Stimulated activated CD8-positive, alpha-beta memory T cell treated with anti-CD3 and anti-CD28 coated beads, Interleukin-4, amount 100 ng/mL, for 24 hours (primary cell): ENCODE measurements around the gene C15orf40.

ENCODE experiments used
- DNase-seq: peaks from one replicate; pipeline ENCODE4 v3.0.0-alpha.2; 2020; ENCODE audit warnings: low read depth

The C15orf40 gene

GRCh38 chr15:82993144-82993543 lies 18.3 kb downstream of the C15orf40 start:
- no peak for DNase-seq

- no peak for DNase-seq
Observed at GRCh38 chr15:82992436-82992998, 18.9 kb downstream of the C15orf40 start.

DNA sequence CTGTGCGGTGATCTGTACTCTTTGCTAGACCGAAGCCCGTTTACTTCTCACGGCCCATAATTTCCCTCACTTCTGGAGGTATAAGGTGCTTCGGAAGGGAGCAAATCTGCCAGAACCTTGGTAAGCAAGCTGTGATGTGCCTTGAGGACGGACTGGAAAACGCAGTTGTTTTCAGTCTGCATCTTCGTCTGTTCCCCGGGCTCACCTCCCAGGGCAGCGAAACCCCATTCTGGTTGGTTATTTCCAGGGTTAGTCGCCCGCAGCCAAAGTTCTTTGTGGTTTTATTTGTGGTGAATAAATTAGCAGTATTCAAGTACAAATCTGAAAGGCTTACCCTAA lies 25.0 kb downstream of the C15orf40 start:
- no peak for DNase-seq

DNA sequence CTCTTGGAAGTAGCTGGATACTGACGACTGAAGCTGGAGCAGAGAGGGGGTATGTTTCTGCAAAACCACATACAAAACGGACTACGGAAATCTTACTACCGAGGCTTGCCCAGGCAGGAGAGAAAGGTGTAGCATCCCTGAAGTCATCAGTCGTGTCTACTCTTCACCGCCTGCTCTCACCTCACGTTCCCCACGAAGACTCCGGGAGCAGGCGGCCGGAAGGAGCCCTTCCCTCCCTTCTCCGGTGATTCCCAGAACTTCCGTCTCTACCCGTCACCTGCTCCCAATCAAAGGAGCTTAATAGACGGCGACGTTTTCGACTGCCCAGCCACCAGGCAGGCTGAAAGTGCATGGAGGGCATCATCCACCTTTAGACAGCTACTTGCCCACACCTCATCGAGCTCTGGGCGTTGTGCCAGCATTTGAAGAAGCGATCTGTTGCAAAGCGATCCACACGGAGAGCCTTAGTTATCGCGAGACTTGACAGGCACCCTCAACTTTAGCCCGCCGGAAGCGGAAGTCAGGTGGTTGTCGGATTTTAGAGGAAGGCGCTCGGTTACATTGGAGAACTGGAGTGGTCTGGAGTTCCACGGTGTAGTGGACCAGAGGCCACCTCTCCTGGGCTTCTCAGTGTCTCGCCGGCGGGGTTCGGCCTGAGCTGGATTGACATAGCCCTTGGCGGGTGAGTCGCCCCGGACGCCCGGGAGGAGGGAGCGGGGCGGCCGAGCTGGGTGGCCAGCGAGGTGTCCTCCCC lies 25.6 kb downstream of the C15orf40 start, which contains the start of gene RAMAC:
TSS of gene RAMAC (plus strand) at position 523 of the 754 bp plus-strand sequence. CDS start 2,809 bp downstream, outside the sequence.
- peak; percentile 82 for DNase-seq

DNA sequence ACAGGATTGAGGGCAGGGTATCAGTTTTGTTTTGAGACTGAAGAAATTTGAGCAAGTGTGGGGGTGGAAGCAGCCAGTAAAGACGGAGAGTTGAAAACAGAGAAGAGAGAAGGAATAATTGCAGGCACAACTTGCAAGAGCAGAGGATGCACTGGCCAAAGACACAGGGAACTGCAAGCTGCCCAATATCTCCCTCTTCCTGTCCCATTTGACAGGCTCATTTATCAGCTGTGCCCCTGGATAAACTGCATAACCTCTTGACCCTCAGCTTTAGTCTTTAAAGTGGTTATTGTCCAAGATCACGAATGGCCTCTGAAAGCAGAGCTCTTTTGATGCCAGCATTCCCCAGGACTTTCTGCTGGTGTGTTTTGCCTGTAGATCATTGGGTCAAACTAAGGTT lies 30.5 kb downstream of the C15orf40 start:
- DNase-seq = no peak

GRCh38 chr15:82979726-82980125 lies 31.7 kb downstream of the C15orf40 start:
- no peak for DNase-seq

DNA sequence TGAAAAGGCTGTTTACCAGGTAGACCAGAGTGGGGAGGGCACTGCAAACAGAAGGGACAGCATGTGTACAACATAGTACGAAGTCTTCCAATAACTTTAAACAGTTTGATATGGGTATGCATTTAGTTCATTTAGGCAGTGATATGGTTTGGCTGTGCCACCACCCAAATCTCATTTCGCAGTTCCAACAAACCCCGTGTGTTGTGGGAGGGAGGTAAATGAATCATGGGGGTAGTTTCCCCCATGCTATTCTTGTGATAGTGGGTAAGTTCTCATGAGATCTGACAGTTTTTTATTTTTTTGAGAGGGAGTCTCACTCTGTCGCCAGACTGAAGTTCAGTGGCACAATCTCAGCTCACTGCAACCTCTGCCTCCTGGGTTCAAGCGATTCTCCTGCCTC lies 33.0 kb downstream of the C15orf40 start:
- DNase-seq = no peak

- DNase-seq = no peak
Observed at GRCh38 chr15:82977076-82977475, 34.4 kb downstream of the C15orf40 start.

GRCh38 chr15:82972990-82973389 lies 38.4 kb downstream of the C15orf40 start:
- no peak for DNase-seq

- DNase-seq = no peak
Observed at GRCh38 chr15:82971218-82971984, 40.0 kb downstream of the C15orf40 start.

- no peak for DNase-seq
Observed at GRCh38 chr15:82970696-82971095, 40.7 kb downstream of the C15orf40 start.

- DNase-seq = no peak
Observed at GRCh38 chr15:82970078-82970686, 41.3 kb downstream of the C15orf40 start.

DNA sequence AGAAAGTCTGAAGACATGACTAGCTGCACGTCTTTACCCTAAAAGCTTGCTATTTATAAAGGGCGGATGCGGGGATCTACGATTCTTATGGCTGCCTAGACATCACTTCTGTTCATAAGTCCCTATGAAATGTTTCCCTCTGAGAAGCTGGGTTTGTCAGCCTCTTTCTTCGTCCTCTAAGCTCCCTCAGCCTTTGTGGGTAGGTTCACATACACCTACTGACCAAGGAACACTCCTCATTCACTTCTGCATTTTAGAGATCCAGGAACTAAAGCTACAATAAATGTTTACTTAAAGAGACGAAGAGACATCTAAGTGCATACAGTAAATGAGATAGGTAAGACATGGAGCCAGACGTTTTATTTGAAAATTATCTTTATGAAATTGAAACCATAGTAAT lies 42.1 kb downstream of the C15orf40 start:
- DNase-seq = no peak

DNA sequence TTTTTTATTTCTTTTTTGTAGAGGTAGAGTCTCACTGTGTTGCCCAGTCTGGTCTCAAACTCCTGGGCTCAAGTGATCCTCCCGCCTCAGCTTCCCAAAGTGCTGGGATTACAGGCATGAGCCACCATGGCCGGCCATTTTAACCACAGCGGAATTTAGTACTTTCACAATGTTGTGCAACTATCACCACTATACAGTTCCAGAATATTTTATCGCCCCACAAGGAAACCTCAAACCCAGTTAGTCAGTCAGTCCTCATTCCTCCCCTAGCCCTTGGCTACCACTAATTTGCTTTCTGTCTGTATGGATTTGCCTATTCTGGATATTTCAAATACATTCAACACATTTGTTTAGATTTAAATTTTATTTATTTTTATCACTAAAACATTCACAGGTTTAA lies 43.4 kb downstream of the C15orf40 start:
- DNase-seq = no peak

- DNase-seq = no peak
Observed at GRCh38 chr15:82966671-82967071, 44.8 kb downstream of the C15orf40 start.

GRCh38 chr15:82964890-82965289 lies 46.5 kb downstream of the C15orf40 start:
- no peak for DNase-seq

DNA sequence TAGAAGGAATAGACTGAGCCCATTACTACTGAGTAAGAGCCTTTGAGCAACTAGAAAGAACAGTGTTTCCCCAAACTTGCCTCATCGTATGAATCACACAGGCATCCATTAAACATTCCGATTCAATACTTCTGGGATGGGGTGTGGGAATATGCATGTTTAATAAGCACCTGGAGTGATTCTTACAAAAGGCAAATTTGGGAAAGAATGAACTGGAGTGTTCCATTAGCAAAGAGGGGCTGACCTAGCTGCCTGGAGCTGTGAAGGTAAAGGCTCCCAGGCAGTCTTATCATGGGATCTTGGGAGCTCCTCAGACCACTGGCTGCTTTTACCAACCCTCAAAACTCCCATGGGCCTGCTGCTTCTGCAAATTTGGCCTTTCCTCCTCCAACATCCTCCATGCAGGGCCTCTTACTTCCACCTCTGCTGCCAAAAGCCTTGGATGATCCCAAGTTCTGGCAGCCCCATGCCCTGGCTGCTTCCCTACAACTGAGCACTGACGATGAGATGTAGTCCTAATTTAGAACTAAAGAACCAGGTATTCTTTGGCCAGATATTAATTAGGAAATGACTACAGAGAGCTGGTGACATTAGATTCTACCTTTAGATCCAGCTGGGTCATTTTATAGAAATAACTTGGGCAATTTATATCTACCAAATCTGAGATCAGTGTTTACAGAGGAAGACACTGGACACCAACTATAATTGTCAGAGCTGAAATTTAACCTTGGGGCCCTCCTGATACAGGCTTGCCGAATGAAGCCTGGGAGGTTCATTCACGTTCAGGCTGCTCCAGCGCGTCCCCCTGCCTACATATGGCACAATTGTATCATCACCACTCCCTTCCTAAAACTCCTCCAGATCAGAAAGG lies 47.7 kb downstream of the C15orf40 start:
- no peak for DNase-seq

DNA sequence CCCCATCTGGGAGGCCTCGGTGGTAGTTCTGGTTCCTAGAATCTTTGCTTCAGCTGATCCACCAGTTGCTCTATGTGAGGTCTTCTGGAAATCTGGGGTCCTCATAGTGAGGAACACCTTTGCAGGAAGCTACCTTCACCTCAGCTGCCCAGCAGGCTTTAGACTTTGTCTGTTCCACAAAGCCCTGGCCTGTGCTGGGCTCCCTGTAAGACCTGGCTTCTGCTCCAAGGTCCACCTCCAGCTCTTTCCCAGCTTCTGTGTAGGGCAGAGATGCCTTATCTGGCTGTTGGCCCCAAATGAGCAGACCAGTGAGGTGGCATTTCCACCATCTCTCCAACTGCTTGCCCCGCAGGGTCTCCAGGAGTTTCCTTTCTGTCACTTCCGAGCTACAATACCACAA lies 50.7 kb downstream of the C15orf40 start:
- DNase-seq = no peak

- no peak for DNase-seq
Observed at GRCh38 chr15:82959423-82959822, 52.0 kb downstream of the C15orf40 start.

DNA sequence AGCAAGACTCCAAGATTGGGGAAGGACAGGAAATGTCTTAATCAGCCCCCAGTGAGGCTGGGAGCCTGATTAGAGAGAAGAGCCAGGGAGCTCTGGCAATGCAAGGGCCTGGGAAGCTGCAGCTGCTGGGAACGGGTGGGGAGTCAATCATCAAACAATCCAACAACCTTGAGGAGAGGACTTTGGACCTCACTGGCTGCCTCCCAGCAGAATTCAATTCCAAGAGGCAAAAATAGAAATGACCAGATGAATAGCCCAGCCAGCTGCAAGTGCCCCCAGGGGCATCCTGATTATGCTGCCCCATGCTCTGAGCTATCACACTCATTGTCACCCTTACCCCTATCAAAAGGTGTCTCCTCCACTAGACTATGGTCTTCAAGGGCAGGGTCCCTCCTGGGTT lies 52.8 kb downstream of the C15orf40 start:
- no peak for DNase-seq

GRCh38 chr15:82952158-82953081 lies 59.0 kb downstream of the C15orf40 start, which contains the start of gene HOMER2:
HOMER2 (minus strand) TSS chr15:82952720; CDS start chr15:82952535, 185 bp downstream.
- no peak for DNase-seq
